Activated CD4-positive, alpha-beta T cell treated with anti-CD3 and anti-CD28 coated beads, Interleukin-2, amount 50 U/mL, for 16 hours (primary cell): ENCODE results near the gene DGCR2.
"Not testable (repeated sequence)": the region's sequence is repeated elsewhere in the genome, so short reads cannot be mapped to it uniquely, and the experiment has no call there.

ENCODE experiments used
- DNase-seq: peaks from one replicate; pipeline ENCODE4 v3.0.0-alpha.2; 2020

The DGCR2 gene

DNA sequence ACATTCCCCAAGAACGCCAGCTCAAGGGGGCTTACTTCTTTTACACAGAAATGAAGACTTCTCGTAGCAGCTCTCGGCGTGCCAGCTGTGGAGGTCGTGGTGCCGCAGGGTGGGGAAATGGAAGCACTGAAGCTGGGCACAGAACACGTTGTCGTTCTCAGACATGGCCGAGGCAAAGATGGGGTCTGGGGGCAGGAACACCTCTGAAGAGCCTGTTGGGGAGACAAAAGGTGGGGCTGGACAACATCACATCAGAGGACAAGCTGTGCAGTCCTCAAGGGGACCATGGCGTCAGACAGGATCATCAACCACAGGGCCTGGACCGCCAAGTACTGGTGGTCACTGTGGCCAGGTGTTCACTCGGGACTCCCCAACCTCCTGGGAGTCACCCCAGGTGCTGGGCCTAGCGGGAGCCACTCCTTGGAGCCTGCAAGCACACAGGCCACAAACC lies 65.2 kb downstream of the DGCR2 start:
- no peak for DNase-seq

DNA sequence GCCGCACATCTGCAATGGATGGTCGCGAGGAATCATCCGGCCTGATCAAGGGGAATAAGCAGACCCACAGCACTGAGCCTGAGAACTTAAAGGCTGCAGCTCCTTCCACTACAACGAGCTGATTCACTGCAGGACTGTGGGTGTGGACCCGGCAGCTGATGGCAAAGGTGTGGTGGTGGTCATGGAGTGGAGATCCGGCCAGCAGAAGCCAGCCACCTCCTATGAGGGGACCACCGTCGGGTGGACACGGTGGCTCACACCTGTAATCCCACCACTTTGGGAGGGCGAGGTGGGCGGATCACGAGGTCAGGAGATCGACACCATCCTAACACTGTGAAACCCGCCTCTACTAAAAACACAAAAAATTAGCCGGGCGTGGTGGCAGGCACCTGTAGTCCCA lies 66.4 kb downstream of the DGCR2 start:
- DNase-seq: no peak

DNA sequence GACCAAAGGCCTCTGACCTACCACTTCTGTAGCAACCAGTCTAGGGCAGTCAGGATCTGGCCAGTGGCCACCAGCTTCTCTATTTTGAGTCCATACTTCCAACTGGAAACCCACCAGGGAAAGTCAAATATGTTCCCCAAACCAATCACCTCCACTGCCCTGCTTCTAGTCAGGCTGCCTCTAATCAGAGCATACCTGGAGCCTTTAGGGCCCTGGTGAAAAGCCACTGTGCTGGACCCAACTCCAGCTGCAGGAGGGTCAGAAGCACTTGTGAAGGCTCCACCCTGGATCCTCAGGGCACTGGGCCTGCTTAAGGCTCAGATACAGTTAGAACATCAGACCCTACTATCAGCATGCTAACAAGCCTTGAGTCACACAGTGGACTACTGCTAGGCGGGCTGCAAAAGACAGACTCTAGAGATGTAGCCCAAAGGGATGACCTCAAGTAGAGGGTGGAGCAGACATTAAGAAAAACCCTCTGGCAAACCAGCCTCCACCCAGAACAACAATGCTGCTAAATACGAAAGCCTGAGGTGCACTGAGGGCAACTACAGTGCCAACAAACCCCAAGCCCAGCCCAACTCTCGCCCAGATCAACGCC lies 69.2 kb downstream of the DGCR2 start:
- DNase-seq: no peak

DNA sequence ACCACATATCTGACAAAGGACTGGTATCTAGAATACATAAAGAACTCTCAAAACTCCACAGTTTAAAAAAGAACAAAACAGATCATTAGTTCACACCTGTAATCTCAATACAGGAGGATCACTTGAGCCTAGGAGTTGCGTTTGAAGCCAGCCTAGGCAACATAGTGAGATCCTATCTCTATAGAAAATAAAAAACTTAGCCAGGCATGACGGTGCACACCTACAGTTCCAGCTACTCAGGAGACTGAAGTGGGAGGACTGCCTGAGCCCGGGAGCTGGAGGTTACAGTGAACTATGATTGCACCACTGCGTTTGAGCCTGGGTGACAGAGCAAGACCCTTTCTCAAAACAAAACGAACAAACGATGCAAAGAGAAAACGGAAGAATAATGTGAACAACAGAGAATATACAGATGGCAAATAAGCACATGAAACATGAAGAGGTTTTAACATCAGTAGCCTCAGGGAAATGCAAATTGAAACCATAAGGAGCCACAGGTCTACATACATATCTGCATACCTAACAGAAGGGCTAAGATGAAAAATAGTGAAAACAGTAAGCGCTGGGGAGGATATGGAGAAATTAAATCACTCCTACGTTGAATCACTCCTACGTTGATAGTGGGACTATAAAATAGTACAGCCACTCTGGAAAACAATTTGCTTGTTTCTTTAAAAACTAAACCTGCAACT lies 70.7 kb downstream of the DGCR2 start:
- no peak for DNase-seq

DNA sequence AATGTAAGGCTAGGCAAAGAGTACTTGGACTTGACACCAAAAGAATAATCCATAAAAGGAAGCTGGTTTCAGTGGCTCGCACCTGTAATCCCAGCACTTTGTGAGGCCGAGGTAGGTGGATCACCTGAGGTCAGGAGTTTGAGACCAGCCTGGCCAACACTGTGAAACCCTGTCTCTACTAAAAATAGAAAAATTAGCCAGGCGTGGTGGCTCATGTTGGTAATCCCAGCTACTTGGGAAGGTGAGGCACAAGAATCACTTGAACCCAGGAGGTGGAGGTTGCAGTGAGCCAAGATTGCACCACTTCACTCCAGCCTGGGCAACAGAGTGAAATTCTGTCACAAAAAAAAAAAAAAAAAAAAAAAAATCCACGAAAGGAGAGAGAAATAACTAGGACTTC lies 71.4 kb downstream of the DGCR2 start:
- DNase-seq: not testable (repeated sequence)

DNA sequence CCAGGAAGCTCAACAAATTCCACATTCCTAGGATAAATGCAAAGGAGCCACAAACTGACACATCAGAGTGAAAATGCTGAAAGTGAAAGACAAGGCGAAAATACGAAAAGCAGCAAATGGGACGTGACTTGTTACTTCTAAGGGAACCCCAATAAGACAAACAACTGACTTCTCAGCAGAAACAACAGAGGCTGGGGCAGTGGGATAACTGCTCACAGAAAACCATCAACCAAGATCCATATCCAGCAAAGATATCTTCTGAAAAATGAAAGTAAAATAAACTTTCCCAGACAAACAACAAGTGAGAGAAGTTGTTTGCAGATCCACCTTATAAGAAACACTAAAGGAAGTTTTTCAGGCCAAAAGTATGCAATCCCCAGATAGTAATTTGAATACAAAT lies 72.1 kb downstream of the DGCR2 start:
- no peak for DNase-seq

DNA sequence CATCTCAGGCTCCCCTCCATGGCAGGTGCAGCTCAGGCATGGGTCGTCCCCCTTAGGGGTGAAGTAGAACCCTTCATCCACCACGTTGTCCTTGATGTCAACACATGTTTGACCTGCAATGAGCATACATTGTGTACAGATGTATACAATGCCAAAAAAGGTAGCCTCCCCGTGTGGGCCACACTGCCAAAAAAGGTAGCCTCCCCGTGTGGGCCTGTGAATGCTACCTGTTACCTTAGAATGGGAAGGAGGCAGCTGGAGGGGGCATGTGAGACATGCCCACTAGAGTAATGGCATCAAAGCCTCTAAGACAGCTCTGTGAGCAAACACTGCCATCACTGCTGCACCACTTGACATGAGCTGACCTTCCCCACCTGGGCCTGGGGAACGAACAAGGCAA lies 73.7 kb downstream of the DGCR2 start:
- no peak for DNase-seq

DNA sequence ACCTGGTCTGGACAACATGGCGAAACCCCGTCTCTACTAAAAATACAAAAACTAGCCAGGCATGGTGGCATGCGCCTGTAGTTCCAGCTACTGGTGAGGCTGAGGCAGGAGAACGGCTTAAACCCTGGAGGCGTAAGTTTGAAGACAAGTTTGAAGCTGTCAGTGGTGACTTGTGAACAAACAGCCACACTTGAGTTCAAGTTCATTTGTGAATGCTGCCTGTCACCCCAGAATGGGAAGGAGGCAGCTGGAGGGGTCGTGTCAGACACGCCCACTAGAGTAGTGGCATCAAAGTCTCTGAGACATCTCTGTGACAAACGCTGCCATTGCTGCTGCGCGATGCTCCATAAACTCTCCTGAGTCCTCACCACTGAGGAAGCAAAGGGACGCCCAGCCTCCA lies 74.2 kb downstream of the DGCR2 start:
- DNase-seq: no peak

DNA sequence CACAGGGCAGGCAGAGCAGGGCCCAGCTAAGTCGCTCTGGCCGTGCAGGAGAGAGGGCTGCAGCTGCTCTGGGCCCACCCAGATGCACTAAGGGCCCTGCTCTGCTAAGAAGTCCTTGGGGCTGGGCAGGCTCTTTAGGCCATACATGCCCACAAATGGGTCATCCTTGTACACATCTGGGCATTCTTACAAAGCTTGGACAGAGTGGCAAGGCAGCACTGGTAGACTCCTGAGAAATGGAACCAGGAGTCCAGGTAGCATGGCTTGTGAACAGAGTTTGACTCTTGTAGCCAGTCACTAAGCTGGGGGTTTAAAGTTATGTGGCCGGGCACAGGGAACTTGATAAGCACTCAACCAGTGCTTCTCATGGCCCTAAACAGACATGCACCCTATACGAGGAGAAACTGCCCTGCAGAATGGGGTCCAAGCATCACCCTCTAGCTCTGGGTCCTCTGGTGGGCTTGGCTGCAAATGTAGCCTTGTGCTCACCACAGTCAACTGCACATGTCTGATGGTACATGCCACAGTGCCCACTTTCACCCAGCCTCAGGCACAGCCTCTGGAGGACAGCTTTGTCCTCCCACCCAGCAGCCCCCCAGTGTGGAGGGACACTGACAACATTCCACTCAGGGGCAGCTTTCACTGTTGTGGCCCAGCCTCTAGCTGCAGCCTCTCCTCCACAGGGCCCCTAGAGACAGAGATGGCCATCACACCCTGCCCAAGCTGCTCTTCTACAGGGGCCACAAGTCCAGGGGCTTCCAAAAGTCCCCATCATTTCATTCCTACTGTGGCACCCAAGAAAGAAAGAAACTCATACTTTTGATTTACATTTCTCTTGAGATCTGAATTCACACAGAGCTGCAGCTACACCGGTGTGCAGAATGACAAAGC lies 75.2 kb downstream of the DGCR2 start:
- DNase-seq: no peak

DNA sequence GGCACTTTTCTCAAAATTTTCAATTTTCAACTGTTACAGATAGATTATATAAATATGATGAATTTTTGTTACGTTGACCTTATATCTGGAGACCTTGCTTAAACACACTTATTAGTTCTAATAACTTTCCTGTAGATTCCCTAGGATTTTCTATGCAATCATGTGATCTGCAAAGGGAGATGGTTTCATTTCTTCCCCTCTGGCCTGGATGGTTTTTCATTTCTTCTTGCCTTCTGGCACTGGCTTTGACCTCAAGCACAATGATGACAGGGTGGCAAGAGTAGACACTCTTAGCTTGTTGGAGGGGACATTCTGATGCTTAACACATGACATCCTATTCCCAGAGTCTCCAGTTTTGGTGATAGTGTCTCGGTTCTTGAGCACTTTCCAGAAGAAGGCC lies 75.9 kb downstream of the DGCR2 start:
- DNase-seq: no peak

DNA sequence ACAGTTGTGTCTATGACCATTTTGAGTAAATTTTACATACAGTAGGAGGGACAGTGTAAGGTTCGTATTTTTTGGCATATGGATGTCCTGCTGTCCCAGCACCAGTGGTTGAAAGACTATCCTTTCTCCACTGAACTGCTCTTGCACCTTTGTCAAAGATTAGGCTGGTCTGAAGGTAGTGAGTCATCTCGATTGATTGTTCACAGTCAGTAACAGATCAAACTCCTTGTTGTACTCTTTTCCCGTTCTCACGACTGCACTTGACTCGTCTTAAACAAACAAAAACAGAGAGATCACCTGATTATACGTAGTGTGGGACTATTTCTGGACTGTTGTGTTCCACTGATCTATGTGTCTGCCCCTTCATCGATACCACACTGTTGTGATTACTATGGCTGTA lies 77.1 kb downstream of the DGCR2 start:
- no peak for DNase-seq

DNA sequence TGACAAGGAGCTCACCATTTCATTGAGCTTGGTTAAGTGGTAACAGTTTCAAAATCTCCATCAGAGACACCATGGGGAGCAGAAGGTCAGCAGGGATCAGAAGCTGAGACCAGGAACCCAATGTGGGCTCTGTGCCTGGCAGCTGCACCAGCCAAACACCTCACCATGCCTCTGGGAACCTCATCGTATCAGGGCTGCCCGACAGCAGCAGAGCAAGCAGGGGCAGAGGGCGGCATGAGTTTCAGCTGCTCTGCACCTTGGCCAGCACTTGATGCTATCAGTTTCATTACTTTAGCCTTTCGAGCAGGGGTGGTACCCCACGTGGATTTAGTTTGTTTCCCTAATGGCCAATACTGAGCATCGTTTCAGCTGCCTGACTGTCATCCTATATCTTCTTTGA lies 77.8 kb downstream of the DGCR2 start:
- no peak for DNase-seq

DNA sequence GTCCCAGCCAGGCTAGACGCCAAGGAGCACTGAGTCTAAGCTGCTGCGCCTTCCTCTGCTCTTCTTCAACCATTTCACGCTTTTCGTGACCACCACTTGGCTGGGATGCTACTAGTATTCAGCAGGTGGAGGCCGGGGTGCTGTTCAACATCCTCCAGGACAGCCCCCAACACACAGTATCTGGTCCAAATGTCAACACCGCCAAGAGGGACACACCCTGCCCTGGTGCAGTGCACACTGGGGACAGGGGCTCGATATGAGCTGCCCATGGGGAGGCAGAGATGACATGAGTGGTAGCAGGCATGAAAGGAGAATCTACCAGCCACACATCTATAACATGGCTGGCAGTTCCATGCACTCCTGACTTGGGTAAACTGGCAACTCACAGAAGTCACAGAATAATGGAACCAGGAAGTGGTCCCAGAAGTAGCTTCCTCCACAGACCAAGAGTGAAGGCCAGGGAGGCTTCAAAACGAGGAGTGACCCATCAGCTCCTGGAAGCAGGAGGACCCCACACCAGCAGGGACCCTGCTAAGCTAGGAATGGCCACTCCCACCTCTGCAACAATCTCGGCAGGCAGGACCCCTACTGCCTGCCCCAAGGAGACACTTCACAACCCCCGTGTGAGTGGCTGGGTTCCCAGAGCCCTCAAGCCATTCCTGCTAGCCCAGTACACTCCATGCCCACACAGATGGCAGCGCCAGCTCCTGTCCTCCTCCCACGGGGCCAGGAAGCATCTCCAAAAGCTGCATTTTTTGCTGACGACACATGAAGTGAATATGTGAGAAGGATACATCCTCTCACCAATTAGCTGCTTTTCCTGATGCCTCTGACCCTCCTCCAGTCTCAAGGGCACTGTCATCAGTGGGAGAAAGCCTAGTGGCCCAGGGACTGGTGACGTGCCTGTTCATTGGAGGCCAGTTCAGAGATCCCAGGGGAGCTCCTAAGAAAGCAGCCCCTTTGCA lies 78.8 kb downstream of the DGCR2 start:
- DNase-seq: no peak

DNA sequence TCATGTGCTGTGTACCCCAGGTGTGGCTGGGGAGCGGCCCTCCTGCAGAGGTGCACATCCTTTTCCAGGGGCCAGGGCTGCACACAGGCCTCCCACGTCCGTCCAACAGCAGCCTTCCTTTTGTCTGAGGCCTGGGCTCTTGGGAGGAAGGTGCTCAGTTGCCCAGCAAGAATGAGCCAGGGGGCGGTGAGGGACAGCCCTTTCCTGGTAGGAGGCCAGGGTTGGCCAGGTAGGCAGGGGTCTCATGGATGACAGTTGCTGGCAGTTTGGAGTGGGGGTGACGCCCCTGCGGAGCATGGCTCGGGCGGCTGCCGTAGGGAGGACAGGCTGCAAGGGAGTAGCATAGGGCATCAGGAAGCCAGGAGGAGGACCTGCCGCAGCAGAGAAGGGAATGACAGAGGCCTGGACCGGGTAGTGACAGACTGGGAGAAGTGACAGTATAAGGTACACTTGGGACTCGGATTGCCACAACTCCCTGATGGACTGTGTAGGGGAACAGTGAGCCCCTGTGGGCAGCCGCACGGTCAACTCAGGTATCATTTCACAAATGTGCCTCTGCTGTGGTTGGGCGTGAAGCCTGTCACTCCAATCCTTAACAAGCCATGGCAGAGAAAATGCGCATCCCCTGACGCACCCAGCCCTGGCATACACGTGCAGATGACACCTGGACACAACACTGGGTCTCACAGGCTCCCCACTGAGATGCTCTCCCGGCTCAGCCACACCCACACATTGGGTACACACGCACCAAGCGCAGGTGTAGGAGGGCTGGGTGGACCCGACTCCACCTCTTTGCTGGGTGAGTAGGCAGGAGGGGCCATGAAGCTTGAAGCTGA lies 79.7 kb downstream of the DGCR2 start:
- DNase-seq: no peak

DNA sequence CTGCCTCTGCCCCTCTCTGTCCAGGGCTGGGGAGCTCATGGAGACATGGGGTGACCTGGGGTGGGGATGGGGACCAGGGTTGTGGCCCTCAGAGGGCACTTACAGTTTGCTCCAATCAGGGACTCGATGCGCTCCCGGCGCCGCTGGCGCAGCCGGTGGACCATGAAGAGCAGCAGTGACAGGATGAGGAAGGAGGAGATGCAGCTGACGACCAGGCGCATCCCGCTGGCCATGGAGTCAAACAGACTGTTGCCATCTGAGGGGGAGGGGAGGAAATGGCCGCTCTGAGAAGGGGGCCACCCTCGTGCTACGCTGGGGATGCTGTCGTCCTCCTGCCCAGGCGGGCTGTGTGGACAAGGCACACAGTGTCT lies 80.5 kb downstream of the DGCR2 start:
- no peak for DNase-seq

DNA sequence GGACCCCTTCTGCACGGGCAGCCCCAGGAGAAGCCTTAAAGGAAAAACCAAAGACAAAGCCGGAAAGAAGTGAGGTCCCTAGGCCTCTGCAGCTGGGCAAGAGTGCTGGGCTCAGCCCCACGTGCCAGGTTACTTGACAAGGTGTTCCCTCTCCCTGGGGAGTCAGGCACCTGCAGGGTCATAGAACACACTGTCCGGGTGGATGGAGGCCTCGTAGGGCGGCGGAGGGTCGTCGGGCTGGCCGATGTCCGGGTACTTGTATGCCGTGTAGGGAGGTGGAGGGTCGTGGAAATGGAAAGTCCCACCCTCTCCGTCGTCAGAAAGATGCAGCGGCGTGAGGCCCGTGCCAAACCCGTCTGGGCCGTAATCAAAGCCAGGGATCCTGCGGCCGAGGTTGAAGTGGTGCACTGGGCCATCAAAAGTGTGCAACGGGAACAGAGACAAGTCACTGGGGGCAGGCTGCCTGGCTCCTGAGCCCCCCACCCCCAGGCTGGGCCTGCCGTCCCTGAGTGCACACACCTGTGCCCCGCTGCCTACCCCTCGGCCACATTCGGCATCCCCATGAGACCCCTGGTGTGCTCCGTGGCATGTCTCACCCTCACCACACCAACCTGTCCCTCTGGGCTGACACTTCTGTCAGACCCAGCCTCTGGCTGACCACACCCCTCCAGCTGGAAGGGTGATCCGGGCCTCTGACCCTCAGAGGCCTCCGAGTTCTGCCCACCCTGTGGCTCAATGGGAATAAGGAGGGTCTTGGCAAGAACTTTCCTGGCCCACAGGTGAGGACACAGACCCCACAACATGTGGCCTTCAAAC lies 81.1 kb downstream of the DGCR2 start:
- DNase-seq: no peak

DNA sequence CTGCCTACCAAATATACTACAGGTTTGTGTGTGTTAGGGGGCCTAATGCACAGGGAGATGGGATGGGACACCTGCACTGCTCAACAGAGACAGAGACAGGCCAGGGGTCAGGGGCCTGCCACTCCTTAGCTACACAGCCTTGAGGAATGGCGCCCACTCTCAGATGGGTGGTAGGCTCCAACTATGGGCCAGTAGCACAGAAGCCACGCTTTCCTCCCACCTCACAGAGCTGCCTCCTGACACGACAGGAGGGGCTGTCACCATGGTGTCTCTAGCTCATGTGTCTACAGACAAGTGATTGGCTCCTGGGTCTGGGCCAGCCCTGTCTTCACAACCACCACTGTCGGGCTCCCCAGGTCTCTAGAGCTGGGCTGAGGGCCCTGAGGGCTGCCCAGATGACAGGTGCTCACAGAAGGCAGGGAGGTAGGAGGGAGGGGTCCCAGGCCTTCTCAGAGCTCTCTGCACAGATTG lies 81.8 kb downstream of the DGCR2 start:
- DNase-seq: no peak

DNA sequence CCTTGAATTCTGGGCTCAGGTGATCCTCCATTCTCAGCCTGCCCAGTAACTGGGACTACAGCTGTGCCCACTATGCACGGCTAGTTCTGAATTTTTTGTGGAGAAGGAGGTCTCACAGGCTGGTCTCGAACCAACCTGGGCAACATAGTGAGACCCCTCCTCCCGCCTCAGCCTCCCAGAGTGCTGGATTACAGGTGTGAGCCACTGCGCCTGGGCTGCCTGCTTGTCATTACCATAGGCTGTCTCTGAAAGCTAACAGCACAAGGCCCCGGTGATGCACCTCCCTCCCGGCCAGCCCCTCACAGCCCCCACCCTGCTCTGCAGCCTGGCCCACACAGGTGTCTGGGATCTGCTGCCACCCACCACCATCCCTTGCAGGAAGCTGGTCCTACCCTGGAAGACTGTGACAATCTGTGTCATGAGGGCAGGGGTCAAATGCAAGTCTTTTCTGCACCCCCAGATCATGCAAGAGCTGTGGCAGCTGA lies 82.4 kb downstream of the DGCR2 start:
- no peak for DNase-seq

DNA sequence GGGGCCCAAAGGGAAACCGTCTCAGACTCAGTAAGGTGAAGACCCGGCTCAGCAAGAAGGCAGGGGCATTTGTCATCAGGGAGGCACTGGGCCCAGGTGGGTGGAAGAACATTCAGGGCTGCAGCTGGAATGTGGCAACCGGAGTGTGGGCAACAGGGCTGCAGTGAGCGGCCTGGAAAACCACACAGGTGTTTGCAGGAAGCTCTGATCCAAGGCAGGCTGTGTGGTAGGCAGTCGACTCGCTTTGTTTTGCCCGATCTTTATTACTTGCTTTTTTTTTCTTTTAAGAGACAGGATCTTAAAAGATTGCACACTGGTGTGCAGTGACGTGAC lies 82.8 kb downstream of the DGCR2 start:
- no peak for DNase-seq

DNA sequence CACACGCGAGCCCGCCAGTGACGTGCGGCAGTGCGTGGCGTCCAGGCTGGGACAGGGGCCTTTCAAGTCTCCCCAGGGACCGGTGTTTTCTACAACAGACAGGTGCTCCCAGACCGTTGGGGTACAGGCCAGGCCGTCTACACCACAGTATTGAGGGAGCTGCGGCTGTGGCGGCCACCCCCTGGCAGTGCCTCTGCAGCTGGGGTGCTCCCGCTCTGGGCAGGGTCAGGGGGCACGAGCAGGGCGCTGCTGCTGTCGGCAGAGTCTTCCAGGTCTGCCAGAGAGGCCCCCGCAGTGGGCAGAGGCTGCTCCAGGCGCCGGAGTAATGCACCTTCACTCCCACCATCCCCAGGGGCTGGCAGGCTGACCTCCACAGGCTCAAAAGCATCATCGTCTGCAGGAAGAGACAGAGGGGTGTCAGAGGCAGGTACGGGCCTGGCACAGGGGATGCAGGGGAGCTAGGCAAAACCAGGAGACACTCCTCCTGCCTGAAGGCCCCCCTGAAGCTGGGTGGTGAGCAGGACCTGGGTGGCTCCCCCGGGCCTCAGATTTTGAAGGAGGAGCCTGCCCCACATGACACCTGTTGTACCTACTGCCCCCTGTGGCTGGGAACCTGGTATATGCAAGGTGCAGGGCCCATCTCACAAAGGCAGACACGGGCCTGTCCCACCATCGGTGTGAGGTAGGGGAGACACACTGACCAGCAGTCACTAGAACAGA lies 83.3 kb downstream of the DGCR2 start:
- no peak for DNase-seq
